HT-29 (cell line): Measurements from ENCODE around the gene C1orf50. TPM values are rescaled to one million over a fixed set of nuclear protein-coding genes. Genes with fewer than 3 reads are reported as not detected.
"Not testable (repeated sequence)": the region's sequence is repeated elsewhere in the genome, so short reads cannot be mapped to it uniquely, and the experiment has no call there.

Experiments used
- DNase-seq: peaks from one replicate; pipeline ENCODE4 v3.0.0-alpha.2; 2015; ENCODE audit warnings: low spot score
- total RNA-seq: library from RNA; depleted of rRNA; stranded (reverse); fragments of >200 nt; shearing (Covaris generic); gene quantifications from 2 replicates; pipeline ENCODE4 v1.2.3, GENCODE V29; 2014; rRNA removed

The C1orf50 gene
- total RNA-seq: 2.0 and 3.1 TPM in 2 replicates

- DNase-seq: peak; percentile 99
Measured at GRCh38 chr1:42766741-42767509, at the start of gene C1orf50, which contains the start of gene P3H1. Gene C1orf50, plus strand, starts transcription at chr1:42767249. Its CDS starts 63 bp downstream, at chr1:42767312. Gene P3H1, minus strand, starts transcription at chr1:42767028. Its CDS starts 57 bp downstream, at chr1:42766971.

- peak; percentile 25 for DNase-seq
Measured at GRCh38 chr1:42720868-42721267, 46.2 kb upstream of the C1orf50 start.

DNA sequence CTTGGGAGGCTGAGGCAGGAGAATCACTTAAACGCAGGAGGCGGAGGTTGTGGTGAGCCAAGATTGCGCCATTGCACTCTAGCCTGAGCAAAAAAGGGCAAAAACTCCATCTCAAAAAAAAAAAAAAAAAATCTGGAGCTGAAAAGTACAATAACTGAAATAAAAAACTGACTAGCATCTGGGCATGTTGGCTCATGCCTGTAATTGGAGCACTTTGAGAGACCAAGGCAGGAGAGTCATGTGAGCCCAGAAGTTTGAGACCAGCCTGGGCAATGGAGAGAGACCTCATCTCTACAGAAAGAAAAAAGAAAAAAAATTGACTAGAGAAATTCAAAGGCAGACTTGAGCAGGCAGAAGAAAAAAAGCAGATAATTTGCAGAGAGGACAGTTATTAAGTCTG, 45.1 kb upstream of the C1orf50 start:
- DNase-seq: no peak

GRCh38 chr1:42722403-42722802, 44.6 kb upstream of the C1orf50 start:
- not testable (repeated sequence) for DNase-seq

GRCh38 chr1:42723511-42723910, 43.5 kb upstream of the C1orf50 start:
- DNase-seq: no peak

- DNase-seq: not testable (repeated sequence)
Measured at GRCh38 chr1:42725820-42726219, 41.2 kb upstream of the C1orf50 start.

- no peak for DNase-seq
Measured at GRCh38 chr1:42730002-42730401, 37.0 kb upstream of the C1orf50 start.

GRCh38 chr1:42730988-42731387, 36.1 kb upstream of the C1orf50 start:
- peak; percentile 40 for DNase-seq

DNA sequence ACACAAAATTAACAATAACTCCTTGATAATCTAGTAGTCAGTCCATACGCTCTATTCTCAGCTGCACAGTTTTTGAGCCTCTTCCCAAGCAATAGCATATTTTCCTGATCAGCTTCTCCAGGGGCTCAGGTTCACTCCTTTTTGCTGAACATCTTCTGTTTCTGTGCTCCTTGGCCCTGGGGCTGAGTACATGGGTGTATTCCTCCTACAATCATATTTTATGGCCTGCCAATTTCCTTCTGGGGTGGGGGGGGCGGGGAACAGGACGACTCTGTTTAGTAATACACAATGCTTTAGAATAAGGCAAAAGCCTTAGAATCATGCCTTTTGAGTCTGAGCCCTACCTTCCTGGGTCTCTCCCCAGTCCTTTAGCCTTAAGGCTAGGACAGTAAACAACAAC, 35.5 kb upstream of the C1orf50 start:
- DNase-seq: no peak

DNA sequence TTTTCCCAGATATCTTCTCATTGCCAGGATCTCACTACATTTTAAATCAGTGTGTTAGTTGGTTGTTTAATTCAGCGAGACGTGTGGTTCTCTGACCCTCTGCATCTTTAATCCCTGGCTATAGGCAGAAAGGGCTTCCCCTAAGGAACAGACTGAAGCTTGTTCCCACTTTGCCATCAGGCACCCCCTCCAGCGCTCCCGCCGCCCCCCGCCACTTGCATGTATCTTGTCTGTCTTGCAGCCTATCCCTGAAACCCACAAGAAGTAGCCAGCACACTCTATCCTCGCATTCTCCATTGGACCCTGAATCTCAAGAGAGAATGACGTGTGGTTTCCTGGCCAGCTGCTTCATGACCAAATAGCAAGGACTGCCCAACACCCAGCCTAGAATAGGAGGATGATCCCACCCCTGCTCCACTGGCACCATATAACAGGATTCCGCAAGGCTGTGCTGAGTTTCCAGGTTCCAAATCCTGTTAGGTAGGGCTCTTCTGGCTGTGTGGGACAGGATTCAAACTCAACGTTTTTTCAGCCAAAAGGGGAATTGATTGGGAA, 34.8 kb upstream of the C1orf50 start:
- DNase-seq: no peak

DNA sequence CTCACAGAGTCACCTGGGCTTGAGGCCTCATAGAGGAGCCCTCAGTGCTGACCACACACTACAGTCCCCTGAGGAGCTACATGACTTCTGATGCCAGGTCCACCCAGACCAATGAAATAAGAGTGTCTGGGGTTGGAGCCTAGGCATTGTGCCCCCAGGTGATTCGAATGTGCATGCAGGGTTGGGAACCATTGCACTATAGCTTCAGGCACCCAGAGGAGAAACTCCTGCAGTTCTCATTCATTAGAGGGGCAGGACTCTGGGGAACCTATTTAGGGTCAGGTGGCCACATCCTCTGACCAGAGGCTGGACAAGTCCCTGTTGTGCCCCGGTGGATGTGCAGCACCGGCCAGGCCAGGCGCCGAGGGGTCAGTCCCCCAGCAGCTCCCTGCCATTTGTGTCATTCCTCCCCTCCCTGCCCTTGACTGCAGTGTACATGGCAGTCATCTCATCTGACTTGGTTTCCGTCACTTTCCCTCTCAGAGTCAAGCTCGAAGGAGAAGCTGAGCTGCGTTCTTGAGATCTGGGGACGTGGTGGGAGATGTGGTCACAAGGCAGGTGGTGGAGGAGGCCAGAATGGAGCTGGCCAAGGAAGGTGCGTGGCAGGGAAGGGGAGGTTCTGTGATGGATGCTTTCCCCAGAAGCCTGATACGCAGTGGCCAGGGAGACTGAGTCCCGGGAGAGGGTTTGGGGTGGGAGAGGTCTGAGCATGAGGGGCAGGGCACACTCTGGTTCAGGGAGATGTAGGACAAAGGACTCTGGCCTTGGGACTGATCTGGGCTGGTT, 33.4 kb upstream of the C1orf50 start:
- no peak for DNase-seq

GRCh38 chr1:42734201-42735035, 32.6 kb upstream of the C1orf50 start:
- DNase-seq: no peak

- no peak for DNase-seq
Measured at GRCh38 chr1:42735056-42735455, 32.0 kb upstream of the C1orf50 start.

DNA sequence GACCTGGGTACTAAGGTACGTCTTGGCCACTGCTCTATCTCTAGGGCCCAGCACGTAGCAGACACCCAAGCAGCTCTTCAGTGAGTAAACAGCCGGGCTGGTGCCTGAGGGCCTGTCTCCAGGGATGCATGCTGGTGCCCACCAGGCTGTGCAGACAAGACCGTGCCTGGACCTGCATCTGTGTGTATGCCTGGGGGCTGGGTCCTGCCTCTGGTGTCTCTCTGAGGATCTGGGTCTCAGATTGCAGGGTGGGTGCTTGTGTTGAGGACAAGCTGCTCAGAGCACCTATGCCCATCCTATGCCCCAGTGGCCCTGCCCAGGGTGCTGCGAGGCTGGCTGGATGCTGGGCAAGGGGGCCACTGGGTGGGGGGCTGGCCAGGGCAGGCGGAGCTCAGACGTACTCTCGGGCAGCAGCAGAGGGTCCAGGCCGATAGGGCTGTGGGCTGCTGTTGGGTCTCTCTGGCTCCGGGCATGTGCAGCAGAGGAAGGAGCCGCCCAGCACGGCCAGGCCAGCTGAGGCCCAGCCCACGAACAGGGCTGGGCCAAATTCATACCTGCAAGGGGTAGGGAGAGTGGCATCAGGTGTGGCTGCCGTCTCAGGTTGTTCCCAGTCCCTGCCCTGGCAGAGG, 31.5 kb upstream of the C1orf50 start:
- DNase-seq: no peak

- peak; percentile 42 for DNase-seq
Measured at GRCh38 chr1:42736152-42736551, 30.9 kb upstream of the C1orf50 start.

DNA sequence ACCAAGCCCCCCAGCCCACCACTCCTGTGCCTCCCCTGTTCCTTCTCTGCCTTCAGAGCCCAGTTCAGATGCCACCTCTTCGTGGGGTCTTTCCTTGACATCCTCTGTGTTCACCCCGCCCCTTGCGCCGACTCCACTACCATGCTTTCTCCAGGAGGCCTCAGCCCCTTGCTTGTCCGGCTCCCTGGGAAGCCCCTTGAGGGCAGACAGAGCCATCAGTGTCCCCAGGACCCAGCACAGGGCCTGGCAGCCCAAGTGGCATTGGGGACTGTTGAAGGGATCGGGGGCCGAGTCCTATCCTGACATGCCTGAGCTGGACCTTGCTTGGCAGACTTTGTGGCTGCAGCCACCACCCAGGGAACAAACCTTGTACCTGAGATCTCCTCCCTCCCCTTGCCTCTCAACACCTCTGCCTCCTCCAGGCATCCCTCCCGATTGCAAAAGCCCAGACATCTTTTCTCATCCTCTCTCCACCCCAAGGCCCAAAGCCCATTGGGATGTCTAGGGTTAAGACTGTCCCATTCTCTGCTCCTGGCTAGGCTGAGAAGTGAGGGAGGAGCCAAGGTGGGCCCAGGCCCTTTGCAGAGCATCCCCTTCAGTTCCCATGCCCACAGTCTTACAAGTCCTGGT, 30.4 kb upstream of the C1orf50 start:
- no peak for DNase-seq

DNA sequence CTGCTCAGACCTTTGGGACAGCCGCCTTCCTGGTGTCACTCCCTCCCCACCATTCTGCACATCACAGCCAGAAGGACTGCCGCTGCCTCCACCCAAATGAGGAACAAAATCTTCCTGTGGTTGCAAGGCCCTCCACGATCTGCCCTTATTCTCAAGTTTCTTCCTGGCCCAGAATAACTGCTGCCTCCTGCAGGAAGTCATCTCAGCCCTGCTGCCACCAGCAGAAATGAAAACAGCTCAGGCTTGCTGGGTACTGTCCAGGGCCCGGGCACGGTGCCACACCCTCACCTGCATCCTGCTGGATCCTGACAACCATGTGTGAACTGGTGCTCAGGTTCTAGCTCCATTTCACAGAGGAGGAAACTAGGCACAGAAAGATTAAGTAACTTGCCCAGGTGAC, 29.8 kb upstream of the C1orf50 start:
- DNase-seq: peak; percentile 16

- DNase-seq: no peak
Measured at GRCh38 chr1:42737986-42738677, 28.9 kb upstream of the C1orf50 start.

DNA sequence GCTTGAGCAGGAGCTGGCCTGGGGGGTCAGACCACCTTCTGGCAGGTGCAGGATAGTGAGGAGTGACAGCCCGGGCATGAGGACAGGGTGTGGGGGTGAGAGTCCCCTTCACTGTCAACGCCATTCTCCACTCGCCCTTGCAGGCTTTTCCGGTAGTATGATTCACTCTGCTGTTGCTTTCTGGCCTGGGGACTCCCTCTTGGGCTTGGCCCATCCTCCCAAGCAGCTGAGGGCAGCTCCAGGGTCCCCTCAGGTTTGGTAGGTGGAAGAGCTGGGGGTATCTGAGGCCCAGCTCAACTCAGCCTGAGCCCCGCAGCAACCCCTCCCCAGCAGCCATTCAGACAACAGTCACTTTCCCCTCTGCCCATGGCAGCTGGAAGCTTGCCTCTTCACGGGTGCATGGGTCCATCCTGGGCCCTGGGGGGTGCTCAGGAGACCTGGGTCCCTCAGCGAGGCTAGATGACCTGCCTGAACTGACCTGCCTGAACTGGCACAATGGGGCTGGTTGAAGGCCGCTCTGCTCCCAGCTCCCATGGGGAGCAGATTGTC, 28.3 kb upstream of the C1orf50 start:
- DNase-seq: no peak
